GM21619 (cell line): ENCODE measurements around the gene PRSS12.
"Not testable (repeated sequence)": the region's sequence is repeated elsewhere in the genome, so short reads cannot be mapped to it uniquely, and the experiment has no call there.

Experiments used
- ATAC-seq: cut with Tn5 transposase; IDR thresholded peaks from one replicate; pipeline ENCODE4 v1.9.1; 2021; ENCODE audit not compliant: unreplicated experiment

Gene PRSS12

GRCh38 chr4:118327554-118328241, 25.1 kb downstream of the PRSS12 start:
- ATAC-seq, result no peak

GRCh38 chr4:118326585-118326984, 26.2 kb downstream of the PRSS12 start:
- ATAC-seq, result no peak

GRCh38 chr4:118325431-118325830, 27.4 kb downstream of the PRSS12 start:
- ATAC-seq, result no peak

DNA sequence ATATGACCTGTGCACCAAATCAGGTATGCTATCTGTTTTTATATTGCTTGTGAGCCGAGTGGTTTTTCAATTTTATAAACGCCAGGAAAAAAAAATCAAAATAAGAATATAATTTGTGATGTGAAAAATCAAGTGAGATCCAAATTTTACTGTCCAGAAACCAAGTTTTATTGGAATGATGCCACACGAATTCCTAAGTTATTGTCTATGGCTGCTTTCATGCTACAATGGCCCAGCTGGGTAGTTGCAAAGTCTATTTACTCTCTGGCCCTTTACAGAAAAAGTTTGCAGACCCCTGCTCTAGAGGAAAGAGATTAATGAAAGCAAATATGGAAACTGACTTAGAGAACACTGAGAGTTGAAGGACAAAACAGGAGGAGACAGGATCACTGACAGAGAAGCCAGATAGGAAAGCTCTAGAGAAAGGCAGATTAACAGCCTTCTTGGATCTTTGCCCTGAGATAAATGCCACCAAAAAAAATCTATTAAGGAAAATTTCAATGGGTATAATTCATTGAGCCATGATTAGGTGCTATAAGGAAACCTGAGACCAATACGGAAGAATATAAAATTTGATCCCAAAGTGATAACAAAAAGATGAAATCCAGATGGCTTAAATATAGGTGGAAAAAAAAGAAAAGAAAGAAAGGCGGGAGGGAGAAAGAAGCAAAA, 29.8 kb downstream of the PRSS12 start:
- no peak for ATAC-seq

DNA sequence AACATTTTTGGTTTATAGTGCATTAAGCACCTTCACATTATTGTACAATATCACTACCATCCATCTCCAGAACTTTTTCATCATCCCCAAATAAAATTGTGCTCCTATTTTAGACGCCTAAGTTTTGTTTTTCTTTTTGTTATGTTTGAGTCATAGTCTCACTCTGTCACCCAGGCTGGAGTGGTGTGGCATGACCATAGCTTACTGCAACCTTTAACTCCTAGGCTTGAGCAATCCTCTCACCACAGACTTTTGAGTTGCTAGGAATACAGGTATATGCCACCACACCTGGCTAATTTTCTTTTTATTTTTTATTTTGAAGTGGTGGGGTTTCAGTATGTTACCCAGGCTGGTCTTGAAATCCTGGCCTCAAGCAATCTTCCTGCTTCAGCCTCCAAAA, 33.9 kb downstream of the PRSS12 start:
- ATAC-seq, result no peak

GRCh38 chr4:118317691-118318090, 35.1 kb downstream of the PRSS12 start:
- ATAC-seq, result no peak

DNA sequence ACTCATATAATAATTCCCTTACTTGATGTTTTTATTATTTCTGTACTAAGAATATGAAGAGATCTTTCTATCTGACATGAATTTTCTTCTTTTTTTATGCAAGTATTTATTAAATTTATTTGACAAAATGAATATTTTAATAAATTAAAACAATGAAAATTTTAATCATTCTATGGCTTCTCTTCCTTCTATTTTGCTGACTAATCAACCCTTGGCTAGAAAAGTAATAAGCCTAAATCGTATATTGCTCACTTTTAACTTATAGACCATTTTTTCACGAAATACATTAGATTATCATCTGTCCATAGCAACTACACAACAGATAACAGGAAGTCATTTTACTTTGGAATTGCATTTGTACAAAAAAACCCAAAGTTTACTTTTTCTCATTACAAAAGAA, 38.6 kb downstream of the PRSS12 start:
- ATAC-seq, result no peak

- no peak for ATAC-seq
These were observed 39.7 kb downstream of the PRSS12 start for GRCh38 chr4:118313098-118313497.

DNA sequence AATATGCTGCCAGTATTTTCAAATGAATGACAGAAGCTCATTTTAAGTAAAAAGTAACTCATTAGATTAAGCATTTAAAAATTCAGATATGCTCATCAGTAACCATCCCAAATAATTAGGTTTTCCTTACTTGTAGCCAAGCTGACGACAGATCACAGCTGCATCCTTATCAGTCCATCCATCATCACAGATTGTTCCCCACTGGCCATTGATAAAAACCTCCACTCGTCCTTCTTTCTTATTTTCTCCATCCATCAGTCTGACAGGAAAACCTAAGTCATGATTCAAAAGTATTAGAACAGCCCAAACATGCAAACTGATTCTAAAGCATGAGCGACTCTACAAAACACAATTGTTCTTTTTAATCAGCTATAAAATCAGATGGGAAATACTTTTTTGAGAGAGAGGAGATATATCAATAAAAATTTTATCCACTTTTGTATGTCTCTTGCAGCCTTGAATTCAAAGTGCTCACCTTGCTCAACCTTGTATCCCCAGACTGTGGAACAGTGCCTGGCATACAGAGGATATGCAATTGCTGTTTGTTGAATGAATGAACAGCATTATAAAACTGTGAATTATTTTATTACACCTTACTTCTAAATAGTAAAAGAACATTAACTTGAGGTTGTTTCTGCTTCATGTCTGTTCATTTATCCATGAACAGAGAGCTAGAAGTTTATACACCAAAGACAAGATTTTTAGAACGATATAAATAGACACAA, 44.3 kb downstream of the PRSS12 start:
- ATAC-seq, result no peak

GRCh38 chr4:118307643-118308042, 45.2 kb downstream of the PRSS12 start:
- ATAC-seq, result no peak

GRCh38 chr4:118299619-118300018, 53.2 kb downstream of the PRSS12 start:
- ATAC-seq, result not testable (repeated sequence)

GRCh38 chr4:118296729-118297128, 56.1 kb downstream of the PRSS12 start:
- ATAC-seq, result no peak

GRCh38 chr4:118290951-118291350, 61.9 kb downstream of the PRSS12 start:
- no peak for ATAC-seq

- no peak for ATAC-seq
These were observed 63.0 kb downstream of the PRSS12 start for GRCh38 chr4:118289794-118290193.

DNA sequence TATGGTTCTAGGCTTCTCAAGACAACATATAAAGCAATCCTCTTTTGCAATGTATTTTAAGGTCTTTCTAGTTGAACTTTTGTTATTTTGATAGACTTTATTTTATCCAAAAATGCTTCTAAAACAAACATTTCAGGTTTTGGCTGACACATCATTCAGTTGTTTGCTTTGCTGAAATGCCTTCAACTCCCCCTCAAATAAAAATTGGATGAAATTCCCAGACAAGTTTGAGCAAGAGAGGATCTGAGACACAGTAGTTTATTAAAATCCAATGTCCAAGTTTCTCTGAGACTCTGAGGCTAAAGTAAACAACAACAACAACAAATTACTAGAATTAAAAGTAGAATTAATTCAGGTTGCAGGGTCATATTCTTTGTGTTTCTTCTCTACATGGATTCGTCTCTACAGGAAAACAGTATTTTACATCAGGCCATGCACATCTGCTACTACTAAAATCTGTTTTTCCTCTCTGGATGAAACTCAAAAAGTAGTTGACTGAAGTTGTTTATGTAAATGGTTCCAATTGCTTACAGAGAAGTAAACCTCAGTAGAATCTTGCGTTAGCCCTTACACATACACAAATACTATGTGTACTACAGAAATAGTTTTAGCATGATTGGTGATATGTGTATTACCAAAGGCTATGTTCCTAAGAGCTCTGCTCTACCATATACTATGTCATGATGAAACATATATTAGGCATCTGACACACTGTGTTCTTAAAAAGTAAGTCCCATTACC, 64.9 kb downstream of the PRSS12 start:
- no peak for ATAC-seq

GRCh38 chr4:118286685-118287084, 66.1 kb downstream of the PRSS12 start:
- ATAC-seq, result no peak

DNA sequence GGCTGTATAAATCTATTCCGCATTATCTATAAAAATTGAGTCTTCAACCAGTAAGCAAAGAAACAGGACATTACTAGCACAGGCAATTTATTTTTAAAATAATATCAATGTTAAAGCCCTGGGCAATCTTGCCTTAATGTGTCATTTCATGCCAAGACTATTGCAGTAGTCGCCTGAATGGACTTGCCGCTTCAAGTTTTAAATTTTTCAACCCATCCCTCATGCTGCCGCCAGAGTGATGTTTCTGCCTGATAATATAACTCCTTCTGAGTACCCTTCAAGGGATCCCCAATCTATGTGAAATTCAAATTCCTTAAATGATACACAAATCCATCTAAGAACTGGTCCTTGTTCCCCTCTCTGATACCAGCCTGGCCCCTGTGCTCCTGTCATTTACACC, 66.9 kb downstream of the PRSS12 start:
- no peak for ATAC-seq

- peak; percentile 50 for ATAC-seq
These were observed 68.6 kb downstream of the PRSS12 start for GRCh38 chr4:118284169-118284568.

- no peak for ATAC-seq
These were observed 70.1 kb downstream of the PRSS12 start for GRCh38 chr4:118282692-118283091.

DNA sequence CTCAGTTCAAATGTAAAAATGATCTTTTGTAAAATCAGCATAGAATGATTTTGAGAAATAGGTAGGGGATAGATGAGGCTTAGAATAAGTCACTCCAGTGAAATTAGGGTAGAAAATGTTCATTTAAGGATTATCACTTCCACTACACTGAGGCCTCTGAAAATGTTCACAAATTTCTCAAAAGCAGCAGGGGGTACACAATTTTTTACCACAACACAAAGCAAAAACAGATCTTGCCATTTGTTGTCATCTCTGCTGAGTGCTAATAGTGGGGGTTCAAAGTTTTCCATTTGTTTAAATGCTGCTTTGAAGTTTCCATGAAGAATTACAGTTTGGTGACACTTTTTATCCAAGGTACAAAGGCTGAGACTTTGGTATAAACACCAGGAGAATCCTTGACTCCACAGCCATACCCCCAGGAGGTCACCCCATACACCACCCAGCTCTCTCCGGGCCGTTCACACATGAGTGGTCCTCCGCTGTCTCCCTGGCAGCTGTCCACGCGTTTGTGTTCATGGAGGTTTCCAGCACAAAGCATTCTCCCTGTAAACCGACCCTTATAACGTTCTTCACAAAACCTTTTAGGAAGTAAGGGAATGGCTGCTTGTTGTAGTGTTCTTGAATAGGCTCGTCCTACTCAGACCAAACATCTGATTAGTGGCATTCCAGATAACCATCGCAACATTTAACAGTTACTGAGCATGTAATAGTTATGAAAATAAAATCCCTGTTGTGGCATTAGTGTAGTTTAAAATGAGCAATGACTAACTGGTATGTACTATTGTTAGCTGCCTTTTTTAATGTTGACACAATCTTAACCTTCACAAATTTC, 71.0 kb downstream of the PRSS12 start:
- ATAC-seq, result no peak
